DMS153 treated with DMSO at 0.1 percent for 48 hours (cell line): Measurements from ENCODE around the gene ACSS1.

ENCODE experiments used
- DNase-seq: peaks from one replicate; lab custom pipeline; 2025; ENCODE audit not compliant: unreplicated experiment; lab: John Stamatoyannopoulos, UW

The ACSS1 gene

DNA sequence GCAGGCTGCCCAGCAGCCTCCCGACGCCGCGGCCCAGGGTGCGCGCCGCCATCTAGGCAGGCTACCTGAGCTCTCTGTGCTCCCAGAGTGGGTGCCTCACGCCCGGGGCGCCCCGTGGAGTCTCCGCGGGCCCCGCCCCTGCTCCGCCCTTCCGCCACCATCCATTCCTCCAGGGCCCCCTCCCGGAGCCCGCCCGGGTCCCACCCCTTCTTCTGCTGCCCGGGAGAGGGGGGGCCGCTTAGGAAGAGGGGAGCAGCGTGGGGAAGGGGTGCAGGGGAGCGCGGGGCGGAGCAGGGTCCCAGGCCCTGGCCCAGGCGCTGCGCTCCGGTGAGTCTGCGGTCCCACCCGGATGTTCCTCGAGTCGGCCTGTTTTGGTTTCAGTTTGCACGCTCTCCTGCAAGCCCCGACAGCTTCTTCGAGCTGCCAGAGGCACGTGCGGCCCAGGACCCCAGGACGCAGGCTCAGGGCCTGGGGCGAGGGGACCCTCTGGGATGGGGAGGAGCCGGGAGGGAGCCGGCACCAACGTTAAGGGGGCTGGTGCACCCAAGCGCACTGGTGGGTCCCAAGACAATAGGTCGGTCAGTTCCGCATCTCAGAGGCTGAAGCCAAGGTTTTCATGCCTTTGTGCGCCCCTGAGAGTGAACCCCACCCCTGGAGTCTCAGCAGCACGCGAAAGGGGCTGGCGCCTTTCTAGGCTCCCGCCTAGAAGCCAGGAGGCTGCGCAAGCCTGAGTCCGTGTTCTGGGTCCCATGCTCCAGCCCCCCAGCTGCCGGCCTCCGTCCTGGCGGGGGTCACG lies at the start of gene ACSS1:
Gene ACSS1 (minus strand): TSS at position 89 of the 796 bp plus-strand sequence. CDS start 37 bp downstream, at position 52.
- peak; percentile 10 for DNase-seq

GRCh38 chr20:25103526-25103925 lies 45.6 kb upstream of the ACSS1 start:
- no peak for DNase-seq

DNA sequence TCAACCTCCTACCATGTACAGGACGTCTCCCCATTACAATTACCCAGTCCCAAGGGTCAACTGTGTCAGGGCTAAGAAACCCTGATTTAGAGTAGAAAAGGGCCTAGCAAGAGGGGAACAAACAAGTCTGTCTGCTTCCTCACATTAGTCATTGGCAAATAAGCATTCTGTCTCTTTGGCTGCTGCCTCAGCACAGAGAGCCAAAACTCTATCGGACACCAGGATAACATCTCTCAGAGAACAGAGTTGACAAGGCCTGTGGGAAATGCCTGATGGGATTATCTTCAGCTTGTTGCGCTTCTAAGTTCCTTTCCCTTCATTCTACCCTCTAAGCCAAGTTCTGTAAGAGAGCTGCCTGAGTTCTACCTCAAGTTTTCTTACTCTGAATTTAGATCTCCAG lies 43.0 kb upstream of the ACSS1 start:
- no peak for DNase-seq

DNA sequence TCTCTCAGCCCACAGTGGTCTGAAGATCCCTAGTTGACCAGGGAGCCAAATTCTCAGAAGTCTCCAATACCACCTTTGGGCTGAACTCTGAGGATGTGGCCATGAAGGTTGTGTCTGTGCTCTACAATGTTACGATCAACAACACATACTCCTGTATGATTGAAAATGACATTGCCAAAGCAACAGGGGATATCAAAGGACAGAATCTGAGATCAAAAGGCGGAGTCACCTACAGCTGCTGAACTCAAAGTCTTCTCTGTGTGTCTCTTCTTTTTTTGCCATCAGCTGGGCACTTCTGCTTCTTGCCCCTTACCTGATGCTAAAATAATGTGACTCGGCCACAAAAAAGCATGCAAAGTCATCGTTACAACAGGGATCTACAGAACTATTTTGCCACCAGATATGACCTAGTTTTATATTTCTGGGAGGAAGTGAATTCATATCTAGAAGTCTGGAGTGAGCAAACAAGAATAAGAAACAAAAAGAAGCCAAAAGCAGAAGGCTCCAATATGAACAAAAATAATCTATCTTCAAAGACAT lies 41.7 kb upstream of the ACSS1 start:
- no peak for DNase-seq

DNA sequence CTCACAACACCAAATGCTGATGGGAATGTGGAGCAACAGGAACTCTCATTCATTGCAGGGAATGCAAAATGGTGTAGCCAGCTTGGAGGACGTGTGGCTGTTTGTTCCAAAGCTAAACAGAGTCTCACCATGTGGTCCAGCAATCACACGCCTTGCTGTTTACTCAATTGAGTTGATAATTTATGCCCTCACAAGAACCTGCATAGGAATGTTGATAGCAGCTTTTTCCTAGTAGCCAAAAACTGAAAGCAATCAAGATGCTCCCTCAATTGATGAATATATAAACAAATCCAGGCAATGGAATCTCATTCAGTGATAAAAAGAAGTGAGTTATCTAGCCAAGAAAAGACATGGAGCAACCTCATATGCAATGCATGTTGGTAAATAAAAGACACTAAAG lies 39.6 kb upstream of the ACSS1 start:
- DNase-seq: no peak

DNA sequence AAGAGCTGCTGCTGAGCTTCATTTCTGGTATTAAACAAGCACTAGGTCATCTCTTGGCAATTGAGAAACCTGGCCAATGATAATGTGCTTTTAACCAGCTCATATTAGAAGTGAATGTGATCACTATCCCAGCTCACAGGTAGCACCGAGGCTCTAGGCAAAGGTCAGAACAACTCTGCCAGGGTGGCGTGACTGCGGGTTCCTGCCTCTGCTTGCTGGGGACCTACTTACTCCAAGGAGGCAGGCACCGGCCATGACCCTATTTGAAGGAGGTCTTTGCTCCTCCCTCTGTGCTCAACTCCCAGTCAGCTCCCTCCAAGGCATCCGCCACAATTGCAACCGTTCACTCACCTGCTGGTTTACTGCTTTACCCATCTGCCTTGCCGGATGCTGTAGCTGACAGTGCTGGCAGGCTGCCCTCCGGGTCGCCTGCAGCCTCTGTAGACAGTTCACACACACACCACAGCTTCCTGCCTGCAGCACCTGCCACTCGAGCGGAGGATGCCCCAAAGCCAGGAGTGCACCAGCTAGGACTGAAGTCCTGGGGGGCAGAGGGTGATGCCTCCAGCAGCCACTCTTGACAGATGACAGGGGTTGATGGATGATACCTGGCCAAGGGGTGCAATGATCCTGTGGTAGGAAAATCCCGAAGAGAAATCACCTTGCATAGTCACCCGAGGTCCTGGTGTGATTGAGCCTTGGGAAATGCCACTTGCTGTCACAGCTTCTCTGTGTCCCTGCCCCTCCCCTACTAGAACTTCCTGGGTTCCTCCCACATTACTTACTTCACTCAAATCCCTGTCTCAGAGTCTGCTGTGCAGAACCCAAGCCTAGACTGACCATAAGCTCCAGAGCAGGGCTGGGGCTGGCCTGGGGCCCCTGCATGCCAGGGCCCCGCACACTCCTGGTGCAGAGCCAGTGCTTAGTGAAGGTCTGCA lies 32.8 kb upstream of the ACSS1 start:
- peak; percentile 81 for DNase-seq

DNA sequence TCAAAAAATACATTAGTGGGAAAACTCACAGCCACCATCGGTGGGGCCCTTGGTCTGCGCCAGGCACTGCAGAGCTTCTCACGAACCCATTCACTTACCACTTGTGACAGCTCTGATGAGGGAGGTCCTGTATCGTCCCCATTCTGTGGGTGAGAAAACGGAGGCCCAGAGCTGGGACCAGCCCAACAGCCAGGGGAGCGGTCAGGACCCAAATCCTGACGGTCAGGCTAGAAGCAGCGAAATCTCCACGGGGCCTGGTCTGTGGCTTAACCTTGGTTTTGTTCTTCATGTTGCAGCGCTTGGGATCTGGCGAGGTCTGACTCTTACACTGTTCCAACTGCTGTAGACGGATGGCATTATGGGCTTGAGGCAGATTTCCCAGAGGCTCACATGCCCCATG lies 31.7 kb upstream of the ACSS1 start:
- DNase-seq: no peak

DNA sequence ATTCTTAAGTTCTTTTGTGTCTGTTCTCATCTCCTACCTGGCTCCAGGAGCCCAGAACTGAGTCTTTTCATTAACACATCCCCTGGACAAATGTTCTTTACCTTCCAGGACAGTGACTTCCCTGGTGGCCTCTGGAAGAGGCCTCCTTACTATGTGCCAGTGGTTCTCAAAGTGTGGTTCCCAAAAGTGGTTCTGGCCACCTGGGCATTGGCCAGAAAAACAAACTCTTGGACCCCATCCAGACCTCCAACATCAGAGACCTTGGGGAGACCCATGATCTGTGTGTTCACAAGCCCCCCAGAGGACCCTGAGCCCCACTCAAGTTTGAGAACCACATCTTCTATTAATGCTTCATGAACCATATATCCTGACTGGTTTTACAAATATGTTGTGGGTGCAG lies 31.2 kb upstream of the ACSS1 start:
- DNase-seq: no peak

GRCh38 chr20:25088267-25088666 lies 30.3 kb upstream of the ACSS1 start:
- no peak for DNase-seq

DNA sequence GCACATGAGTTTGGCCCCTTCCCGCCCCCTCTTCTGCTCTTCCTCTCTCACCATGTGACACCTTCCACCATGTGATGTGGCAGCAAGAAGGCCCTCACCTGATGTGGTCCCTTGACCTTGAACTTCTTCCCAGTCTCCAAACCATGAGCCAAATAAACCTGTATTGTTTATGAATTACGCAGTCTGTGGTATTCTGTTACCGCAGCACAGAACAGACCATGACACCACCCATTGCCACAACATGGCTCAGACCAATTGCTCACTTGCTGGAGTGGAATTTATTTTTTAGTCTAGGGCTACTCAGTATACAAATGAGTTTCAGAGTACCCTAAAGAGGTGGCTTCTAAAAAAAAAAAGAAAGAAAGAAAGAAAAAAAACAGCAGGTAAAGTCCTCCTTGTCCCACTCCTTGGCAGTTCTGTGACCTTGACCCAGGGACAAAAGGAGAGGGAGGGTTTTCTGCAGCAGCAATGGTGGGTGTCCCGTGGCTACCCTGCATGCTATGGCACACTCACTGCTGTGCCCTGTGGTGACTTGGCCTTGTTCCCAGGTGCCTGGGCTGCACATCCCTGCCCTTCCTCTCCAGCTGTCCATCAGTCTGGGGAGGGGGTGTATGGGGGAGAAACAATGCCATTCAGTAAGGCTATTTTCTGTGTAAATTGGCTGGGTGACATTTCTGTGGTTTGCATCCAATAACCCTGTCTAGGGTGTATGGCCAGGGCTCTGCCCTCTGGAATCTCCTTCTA lies 29.4 kb upstream of the ACSS1 start:
- no peak for DNase-seq

- no peak for DNase-seq
Measured at GRCh38 chr20:25085756-25086495, 28.0 kb upstream of the ACSS1 start.

- DNase-seq: no peak
Measured at GRCh38 chr20:25084626-25085187, 26.8 kb upstream of the ACSS1 start.

DNA sequence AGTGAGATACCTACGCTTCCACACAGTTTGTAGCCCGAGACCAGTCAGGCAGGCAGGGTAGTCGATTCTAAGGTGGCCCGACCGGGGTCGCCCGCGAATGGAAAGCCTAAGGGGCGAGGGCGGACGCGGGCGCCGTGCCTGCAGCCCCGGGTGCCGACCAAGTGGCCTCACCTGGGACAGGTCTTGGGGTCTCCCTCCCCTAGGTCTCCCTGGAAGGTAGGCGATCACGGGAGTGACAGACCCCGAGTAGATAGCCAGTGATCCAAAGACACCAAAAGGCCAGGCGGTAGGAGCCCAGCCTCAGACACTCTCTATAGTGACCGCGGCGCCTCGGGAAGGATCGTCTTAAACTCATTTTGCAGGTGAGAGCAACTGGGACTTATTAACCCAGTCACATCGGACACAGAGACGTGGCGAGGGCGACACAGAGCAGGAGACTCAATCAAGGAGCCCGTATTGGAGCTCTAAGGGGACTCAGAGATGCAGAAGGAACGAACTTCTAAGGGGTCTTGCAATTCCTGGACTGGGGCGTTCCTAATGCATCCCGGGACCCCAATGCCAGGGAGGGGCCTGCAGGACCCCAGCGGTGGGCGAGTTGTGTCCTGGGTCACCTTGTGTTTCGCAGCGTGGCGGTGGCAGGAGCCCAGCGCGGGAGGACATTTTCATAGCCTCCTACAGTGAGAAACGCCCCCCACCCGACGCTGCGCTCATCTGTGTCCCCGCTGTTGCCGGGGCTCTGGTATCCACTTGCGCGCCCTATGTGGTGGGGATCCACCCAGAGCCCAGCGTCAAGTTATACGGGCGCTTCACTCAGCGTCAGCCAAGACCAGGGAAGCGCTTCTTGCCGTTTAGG lies 26.1 kb upstream of the ACSS1 start:
- no peak for DNase-seq

GRCh38 chr20:25083141-25083772 lies 25.3 kb upstream of the ACSS1 start:
- no peak for DNase-seq

- no peak for DNase-seq
Measured at GRCh38 chr20:25082498-25082873, 24.5 kb upstream of the ACSS1 start.

DNA sequence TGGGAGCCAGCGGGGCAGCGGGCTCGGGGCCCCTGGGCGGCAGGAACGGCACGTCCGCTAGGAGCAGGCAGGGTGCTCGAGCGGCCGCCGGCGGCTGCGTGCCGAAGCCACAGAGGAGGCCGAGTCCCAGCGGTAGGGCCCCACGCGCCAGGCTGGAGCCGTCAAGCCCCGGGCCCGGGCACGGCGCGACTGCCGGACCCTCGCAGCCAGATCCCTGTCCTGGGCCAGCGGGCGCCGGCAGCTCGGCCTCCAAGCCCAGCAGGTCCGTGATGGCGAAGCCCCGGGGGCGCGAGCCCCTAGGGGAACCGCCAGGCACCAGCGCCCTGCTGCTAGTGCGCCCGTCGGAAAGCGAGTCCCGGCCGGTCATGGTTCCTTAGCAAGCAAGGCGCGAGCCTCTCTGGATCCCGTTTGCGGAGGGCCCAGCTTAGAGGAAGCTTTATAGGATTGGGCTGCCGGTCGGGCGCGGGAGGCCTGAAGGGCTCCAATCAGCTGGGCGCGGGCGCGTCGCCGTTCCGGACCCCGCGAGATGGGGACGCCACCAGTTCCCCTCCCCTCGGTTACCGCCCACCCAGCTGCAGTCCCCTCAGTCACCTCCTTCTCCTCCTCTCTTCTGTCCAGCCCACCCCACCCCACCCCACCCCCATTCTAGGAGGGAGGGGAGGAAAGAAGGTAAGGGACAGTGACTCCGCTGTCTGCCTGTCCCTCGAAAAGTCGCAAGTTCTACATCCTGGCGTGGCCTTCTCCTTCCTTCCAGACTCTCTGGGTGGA lies 24.0 kb upstream of the ACSS1 start, which contains the start of gene VSX1:
Gene VSX1 (minus strand): TSS at position 412 of the 768 bp plus-strand sequence. CDS start 45 bp downstream, at position 367.
- DNase-seq: no peak

- DNase-seq: no peak
Measured at GRCh38 chr20:25081065-25081729, 23.3 kb upstream of the ACSS1 start.
